NCI-H345 treated with DMSO at 0.1 percent for 48 hours (cell line): ENCODE measurements around the gene TNFAIP8L3.

Experiments used
- DNase-seq: peaks from one replicate; lab custom pipeline; 2025; ENCODE audit not compliant: unreplicated experiment; lab: John Stamatoyannopoulos, UW

Gene TNFAIP8L3

DNA sequence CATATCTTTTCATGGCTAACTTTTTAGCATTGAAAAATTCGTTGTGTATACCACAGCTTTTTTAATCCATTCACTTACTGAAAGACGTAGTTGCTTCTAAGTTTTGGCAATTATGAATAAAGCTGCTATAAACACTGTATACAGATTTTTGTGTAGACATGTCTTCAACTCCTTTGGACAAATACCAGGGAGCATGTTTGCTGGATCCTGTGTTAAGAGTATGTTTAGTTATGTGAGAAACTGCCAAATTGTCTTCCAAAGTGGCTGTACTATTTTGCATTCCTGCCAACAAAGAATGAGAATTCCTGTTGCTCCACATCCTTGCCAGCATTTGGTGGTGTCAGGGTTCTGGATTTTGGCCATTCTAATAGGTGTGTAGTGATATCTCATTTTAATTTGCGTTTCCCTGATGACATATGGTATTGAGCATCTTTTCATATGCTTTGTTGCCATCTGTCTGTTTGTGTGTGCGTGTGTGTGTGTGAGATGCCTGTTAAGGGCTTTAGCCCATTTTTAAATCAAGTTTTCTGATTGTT lies 87.5 kb downstream of the TNFAIP8L3 start:
- no peak for DNase-seq
